NOMO-1 (cell line): ENCODE results near the gene ZBED4.
A peak's percentile ranks its signal among the peaks of the same experiment; 100 is the strongest.

Experiments
- DNase-seq, 2 experiments: peaks; one replicate each; lab custom pipeline; 2025; ENCODE audit not compliant: unreplicated experiment in 2 of 2; lab: John Stamatoyannopoulos, UW

Gene ZBED4

DNA sequence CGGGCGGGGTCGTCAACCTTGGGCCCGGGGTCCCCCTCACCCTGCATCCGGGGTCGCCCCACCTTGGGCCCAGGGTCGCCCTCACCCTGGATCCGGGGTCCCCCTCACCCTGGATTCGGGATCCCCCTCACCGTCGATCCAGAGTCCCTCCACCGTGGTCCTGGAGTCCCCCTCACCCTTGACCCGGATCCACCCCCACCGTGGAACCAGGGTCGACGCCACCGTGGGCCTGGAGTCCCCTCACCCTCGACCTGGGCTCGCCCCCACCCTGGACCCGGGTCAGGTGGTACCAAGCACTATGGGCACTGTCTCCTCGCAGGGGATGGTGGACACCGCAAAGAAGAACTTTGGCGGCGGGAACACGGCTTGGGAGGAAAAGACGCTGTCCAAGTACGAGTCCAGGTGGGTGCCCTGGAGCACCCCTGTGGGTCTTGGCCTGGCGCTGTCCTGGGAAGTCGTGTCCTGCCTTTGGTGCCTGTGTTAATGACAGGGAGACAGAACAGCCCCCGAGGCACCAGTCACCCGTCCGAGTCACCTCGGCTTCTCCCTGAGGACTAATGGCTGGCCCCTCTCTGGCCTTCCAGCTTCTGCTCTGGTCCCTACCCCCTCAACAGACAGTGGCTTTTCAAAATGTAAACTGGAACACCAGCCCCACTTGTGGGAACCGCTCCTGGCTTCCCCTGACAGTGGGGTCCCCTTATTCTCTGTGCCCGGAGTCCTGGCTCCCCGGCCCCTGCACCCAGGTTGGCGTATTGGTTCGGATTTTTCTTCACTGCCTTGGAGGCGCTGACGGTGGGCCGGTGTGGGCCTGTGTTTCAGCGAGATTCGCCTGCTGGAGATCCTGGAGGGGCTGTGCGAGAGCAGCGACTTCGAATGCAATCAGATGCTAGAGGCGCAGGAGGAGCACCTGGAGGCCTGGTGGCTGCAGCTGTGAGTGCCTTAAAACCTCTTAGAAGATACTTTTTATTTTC is 65.6 kb downstream of the ZBED4 start:
- DNase-seq, result no peak

DNA sequence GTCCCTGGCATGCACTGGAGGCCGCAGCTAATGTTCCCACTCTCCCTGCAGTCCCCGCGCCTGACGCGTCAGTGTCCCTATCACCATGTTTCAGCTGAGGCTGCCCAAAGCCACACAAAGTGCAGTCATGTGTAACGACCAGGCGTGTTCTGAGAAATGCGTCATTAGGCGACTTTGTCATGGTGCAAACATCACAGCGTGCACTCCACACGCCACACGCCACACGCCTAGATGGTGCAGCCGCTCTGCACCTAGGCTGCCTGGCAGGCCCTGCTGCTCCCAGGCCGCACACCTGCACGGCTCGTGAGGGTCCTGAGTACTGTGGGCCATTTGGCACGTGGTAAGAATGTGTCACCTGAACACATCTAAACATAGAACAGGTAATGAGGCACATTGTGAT is 67.2 kb downstream of the ZBED4 start:
- no peak for DNase-seq

DNA sequence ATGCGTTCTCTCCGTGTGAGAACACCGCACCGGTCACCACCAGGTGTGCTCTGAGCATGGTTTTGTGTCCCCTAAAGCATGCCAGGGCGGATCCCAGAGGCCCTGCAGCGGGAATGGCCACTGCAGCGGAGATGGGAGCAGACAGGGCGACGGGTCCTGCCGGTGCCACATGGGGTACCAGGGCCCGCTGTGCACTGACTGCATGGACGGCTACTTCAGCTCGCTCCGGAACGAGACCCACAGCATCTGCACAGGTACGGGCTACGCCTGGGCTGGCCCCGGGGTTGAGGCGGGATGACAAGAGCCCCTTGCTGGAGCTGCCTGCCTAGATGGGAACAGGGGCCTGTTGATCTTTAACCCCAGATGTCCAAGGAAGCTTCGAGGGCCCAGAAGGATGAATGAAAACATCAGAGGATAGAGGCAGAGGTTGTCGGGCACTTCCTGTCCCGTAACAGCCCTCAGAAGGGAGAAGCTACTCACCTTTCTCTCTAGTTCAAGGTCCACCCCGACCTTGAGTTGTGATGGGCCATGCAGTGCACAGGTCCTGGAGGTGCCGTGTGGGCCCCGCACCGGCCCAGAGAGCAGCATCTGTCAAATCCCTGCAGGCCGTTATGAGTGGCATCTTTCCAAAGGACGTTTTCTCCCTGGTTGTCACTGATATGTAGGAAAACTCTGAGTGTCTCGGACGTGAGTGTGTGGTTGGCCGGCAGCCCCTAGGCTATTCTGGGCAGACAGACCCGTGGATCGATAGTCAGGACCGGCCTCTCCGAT is 68.0 kb downstream of the ZBED4 start:
- DNase-seq, result no peak

DNA sequence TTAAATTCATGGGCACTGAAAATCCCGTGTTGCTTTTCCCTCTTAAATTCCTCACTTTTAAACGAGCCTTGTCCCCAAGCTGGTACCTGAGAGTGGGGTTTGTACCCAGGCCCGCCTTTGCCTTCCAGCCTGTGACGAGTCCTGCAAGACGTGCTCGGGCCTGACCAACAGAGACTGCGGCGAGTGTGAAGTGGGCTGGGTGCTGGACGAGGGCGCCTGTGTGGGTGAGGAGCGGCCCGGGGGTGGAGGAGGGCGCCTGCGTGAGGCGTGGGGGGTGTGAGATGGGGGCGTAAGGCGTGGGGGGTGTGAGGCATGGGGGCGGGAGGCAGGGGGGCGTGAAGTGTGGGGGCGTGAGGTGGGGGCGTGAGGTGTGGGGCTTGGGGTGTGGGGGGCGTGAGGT is 68.8 kb downstream of the ZBED4 start:
- no peak for DNase-seq

DNA sequence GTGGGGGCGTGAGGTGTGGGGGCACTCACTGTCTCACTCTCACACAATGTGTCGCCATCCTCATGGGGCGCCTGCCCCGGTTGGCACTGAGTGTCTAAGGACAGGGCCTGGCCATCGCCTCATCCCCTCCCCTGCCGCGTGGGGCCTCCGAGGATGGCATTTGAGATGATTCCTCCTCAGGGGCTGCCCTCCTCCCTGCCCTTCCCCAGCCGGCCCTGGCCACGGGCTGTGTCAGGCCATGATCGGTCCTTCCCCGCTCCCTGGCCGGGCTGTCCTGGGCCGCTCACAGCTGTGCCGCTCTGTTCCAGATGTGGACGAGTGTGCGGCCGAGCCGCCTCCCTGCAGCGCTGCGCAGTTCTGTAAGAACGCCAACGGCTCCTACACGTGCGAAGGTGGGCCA is 69.3 kb downstream of the ZBED4 start:
- no peak for DNase-seq

DNA sequence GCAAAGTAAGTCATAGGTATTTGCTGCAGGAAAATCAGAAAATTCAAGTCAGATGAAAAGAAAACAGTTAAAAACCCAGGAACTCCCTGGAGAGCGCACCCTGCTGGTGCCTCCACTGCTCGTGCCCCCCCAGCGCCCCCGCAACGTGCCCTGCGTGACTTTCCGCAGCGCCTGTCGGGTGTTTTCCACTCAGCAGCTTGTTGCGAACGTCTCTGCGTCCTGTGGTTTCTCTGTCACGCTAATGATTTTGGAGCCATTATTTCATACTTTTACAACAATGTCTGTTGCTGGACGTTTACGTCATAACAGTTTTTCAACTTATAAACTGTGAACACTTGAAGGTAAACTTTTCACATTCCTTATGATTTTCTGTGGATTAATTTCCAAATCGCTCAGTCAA is 69.8 kb downstream of the ZBED4 start:
- peak in 1 of 2 experiments; percentile 13 for DNase-seq

DNA sequence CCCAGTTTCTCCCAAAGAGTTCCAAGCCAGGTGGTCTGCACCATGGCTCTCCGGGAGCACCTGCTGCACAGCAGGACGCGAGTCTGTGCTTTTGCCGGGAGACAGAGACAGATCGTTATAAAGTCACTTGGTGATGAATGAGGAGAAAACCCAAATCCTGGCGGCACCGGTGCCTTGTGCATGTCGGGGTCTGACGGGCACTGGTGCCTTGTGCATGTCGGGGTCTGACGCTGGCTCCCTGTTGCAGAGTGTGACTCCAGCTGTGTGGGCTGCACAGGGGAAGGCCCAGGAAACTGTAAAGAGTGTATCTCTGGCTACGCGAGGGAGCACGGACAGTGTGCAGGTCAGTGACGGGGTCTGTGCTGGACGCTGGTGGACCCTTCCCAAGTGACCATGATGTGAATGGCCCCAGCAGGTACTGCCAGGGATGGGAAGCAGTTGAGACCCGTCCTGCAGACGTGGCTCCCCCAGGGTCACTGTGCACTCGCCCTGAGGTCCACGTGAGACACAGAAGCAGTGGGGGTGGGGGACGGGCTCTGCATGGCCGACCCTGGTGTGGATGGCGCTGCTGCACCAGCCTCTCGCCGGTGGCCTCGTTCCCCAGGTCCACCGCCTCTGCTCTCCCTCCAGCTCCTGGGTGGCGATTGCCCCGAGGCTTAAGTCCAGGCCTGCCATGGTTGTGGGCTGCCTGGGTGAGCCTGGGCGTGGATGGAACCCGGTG is 70.6 kb downstream of the ZBED4 start:
- DNase-seq, result no peak

DNA sequence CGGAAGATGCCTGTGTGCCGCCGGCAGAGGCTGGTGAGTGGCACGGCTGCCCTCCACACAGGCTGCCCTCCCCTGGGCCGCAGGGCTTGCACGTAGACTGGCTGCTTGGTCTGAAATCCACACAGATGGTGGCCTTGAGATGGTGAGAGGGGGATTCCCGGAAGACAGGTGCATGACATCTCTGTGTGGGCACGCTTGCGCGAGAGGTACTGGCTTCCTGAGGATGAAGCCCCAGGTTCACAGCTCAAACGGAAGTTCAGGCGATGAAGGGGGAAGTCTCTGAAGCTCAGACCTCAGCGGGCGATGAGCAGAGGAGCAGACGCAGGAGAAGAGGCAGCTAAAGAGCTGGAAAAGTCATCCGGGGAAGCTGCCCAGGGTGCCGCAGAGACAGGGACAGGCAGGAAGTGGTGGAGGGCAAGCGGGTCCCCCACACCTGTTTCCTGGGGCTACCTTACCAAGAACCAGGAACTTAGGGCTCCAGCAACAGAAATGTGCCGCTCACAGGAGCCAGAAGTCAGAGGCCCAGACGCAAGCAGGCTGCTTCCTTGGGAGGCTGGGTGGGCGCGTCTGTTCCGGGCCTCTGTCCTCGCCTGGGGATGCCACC is 72.0 kb downstream of the ZBED4 start:
- no peak for DNase-seq

DNA sequence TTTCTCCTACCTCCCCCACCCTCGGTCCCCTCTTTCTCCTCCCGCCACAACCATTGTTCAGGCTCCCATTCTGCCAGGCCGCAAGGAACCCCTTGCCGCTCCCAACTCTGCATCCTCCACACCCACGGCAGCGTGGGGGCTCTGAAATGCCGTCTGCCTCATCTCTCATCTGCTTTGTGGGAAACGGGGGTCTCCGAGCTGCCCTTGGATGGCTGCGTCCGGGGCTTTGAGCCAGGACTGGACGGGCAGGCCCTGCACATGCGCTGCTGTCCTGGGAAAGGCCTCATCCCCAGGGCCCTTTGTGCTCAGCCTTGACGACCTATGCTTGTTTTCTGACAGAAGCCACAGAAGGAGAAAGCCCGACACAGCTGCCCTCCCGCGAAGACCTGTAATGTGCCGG is 73.3 kb downstream of the ZBED4 start:
- DNase-seq, result no peak

DNA sequence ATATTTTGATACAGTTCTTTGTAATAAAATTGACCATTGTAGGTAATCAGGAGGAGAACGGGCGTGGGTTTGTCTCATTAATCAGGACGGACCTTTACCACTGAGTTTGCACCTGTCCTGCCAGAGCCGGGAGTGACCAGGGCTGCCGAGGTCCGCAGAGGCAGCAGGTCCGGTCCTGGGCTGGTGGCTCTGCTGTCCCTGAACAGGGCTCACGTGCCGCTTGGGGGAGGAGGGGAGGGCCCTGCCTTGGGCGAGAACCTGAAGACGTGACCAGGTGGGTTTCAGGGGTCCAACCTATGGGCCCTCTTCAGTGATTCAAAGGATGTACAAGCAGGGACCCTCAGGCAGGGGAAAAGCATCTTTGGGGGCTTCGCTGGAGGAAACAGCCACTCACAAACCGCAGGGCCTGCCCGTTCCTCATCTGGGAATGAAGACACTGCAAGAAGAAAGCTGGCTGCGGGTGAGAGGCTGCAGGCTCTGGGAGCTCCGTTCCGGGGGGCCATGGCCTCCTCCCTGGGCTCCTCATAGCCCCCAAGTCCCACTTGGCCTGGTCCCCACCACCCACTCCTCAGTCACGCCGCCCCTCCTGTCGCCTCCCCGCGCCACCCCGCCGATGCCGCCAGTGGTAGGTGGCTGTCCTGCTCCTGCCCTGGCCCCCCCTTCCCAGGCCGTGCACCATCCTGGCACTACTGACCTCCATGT is 74.0 kb downstream of the ZBED4 start:
- DNase-seq, result no peak

DNA sequence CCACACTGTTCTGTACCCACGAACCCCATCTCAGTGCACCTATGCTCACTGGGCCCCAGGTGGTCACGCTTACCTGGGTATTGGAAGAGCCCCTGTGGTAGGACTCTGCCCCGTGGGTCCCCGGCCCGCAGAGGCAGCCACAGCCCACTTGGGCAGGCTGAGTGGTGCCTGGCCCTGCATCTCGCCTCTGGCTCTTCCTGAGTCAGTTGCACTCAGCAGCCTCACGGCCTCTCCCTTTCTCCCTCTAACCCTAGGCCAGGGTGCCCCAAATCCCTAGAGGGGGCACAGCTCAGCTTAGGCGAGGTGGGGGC is 74.5 kb downstream of the ZBED4 start:
- DNase-seq, result no peak

DNA sequence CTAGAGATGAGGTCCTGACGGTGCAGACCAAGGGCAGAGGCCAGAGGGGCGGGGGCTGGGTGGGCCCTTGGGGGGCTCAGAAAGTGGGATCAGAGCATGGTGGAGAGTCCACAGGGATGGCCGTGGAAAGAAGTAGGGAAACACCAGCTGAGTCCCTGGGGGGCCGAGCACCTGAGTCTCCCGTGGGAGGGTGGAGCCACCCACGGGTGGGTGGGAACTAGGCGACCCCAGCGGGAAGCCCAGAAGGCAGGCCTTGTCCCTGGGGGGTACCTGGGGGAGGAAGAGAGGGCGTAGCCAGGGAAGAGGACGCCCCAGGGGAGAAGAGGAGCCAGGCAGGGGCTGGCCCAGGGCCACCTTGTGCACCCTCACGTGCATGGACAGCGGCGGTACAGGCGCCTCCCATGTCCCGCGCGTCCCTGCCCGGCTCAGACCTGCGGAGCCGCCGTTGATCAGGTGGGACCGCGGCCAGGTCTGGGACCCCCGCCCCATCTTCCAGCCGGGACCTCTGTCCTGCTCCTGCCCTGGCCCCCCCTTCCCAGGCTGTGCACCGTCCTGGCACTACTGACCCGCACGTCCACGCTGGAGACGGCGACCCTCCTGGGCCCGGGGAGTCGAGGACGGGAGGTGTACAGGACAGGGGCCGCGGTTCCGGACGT is 75.0 kb downstream of the ZBED4 start:
- no peak for DNase-seq

DNA sequence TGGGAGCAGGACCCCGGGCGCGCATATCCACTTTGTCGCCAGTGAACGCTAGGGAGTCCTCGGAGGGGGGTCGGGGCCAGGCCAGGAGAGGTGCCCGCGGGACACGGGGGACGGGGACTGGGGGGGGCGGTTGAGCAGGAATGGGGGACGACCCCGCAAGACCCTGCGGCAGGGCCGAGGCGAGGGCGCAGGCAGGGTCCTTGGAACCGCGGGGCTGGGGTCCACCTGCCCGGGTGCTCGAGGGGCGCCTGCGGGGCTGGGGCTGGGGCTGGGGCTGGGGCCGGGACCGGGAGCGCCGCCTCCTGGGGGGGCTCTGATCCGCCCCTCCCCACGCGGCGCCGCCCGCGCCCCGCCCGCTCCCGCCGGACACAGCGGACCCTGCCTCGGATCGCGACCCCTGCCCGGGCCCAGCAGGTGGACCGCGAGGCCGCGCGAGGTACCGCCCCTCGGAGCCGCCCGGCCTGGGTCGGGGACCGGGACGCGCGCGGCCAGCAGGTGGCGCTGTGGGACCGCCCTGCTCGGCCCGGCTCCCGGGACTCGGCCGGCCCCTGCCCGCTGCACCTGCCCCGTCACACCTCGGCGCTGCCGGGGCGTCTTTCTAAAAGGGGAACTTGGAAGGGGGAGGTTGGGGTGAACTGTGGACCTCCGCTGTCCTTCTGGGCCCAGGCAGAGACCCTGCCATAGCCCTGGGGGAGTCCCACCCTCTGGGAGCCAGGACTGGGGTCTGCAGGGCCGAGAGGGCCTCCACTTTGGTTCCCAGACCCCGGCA is 75.8 kb downstream of the ZBED4 start:
- DNase-seq, result peak; percentile 35 to 55

DNA sequence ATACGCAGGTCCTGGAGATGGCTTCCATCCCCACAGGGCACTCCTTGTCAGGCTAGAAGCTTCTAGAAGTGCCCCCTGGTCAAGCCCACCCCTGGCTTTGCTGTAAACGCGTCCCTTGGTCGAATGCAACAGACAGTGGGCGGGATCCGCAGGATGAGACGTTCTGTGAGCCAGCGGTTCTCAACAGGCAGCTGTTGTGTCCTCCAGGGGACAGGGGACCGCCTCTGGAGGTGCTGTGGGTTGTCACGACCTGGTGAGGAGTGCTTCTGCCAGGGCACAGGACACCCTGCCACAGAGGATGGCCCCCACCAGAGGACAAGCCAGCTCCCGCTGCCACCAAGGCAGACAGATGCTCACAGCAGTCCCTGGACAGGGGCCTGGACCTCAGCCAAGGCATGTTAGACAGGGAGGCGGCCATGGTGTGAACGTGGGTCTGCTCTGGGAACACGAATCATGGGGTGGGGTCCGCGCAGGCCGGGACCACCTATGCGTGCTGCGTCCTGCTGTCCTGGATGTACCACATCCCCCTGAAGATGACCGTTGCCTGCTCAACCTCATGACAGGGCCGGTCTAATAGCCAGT is 76.4 kb downstream of the ZBED4 start:
- no peak for DNase-seq

DNA sequence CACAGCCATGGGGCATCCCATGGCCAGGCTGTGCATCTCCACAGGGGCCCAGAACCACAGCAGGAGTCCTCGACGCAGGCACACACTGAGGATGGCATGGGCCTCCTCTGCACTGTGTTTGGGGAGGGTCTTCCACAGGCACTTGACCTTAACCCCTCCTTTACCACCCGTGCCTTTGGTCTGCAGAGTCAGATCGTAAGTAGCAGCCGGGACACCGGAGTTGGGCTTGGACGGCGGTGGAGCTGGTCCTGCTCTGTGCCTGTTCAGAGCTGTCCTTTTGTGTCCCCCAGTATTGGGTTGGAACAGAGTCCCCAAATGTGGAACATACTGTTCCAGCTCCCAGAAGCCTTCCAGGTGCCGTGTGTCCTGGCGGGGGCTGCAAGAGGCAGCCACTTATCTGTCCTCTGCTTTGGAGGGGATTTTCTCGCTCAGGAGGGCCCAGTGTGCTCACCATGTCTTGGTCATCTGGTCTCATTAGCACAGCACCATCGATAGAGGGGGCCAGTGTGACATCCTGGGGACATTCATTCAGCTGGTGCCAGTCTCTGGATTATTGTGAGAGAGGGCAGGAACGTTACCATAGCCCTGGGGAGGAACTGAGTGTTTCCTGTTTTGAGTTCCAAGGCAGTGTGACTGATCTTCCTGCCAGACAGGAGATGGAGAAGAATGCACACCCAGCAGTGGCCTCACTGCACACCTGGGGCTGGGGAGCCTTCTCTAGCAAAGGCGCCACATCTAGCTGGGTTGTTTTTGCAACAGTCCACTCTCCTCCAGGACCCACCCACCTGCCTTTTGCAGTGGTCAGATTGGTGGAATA is 77.2 kb downstream of the ZBED4 start:
- DNase-seq, result peak; percentile 80 to 92

DNA sequence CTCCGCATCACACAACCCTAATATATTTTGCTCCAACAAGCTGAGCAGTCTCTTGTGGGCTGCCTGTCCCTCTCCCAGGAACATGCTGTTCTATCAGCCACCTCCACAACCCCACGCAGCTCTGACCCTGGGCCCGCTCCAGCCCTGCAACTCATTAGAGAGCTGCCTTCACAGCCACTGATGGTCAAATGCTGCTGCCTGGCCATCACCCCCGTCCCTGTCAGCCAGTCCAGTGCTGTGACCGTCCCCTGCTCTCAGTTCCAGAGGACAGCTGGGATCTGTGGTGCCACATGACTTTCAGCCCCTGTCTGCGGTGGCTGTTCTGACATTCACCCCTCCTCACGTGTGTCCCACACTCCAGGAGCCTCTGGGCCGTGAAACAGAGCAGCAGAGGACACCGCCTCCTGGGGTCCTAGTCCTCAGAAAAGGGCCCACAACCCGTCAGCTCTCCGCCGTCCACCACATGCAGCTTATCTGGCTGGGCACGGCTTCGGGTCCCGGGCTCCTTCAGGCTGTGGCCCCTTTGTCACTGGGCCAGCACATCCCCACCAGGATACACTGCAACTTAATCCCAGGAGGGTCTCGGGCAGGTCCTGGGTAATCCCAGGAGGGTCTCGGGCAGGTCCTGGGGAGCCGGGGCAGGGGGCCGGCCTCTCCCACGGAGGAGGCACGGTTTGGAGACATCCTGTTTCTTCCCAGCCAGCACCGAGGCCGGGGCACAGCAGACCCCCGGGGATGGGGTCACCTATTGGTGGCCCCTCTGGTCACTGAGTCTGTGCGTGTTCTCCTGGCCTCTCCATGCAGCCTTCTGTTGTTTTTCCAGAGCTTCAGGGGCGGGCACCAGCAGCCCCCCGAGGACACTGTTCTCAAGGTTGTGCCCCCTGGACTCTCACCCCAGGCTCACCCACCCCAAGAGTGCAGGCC is 79.9 kb downstream of the ZBED4 start:
- no peak for DNase-seq
